Measurements from ENCODE around the gene FOXP1. TPM values are rescaled to one million over a fixed set of nuclear protein-coding genes. Genes with fewer than 3 reads are reported as not detected.

The FOXP1 gene
- total RNA-seq, 1 donor from 2014 or later = 71.3 TPM

DNA sequence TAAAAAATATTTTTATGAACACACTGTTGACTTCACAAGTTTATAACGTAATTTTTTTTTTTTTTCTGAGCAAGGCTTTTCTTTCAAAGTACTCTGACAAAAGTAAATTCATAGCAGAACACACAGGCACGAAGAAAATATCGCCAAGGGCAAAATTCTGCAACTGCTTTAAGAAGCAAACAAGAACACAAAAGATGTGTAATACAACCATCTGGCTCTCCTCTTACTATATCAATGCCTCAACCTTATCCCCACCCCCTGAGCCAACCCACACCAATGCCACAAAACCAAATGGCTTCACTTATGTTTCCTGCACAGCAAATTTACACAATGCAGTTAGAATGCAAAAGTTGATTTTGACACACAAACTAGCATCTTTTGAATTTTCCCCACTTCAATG lies 274.2 kb downstream of the FOXP1 start:
- Mint-ChIP-seq H3K9me3 (ENCODE audit: unreplicated experiment) (no peaks in the 10 kb centered on the region), H3K36me3 (ENCODE audit: low read depth, unreplicated experiment) (no peaks in the 10 kb centered on the region), H3K27ac (ENCODE audit: unreplicated experiment) (no peak overlapping the region), H3K4me3 (ENCODE audit: unreplicated experiment) (no peak overlapping the region), H3K4me1 (ENCODE audit: unreplicated experiment) (peaks cover 38% of the 10 kb centered on the region), H3K27me3 (ENCODE audit: unreplicated experiment) (no peaks in the 10 kb centered on the region)
- no peak for DNase-seq (ENCODE audit: low spot score)
- TF ChIP-seq, protein P1, sequence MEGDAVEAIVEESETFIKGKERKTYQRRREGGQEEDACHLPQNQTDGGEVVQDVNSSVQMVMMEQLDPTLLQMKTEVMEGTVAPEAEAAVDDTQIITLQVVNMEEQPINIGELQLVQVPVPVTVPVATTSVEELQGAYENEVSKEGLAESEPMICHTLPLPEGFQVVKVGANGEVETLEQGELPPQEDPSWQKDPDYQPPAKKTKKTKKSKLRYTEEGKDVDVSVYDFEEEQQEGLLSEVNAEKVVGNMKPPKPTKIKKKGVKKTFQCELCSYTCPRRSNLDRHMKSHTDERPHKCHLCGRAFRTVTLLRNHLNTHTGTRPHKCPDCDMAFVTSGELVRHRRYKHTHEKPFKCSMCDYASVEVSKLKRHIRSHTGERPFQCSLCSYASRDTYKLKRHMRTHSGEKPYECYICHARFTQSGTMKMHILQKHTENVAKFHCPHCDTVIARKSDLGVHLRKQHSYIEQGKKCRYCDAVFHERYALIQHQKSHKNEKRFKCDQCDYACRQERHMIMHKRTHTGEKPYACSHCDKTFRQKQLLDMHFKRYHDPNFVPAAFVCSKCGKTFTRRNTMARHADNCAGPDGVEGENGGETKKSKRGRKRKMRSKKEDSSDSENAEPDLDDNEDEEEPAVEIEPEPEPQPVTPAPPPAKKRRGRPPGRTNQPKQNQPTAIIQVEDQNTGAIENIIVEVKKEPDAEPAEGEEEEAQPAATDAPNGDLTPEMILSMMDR (IDR thresholded peaks at IDR 0.05; ENCODE audit: unreplicated experiment) = no peak

DNA sequence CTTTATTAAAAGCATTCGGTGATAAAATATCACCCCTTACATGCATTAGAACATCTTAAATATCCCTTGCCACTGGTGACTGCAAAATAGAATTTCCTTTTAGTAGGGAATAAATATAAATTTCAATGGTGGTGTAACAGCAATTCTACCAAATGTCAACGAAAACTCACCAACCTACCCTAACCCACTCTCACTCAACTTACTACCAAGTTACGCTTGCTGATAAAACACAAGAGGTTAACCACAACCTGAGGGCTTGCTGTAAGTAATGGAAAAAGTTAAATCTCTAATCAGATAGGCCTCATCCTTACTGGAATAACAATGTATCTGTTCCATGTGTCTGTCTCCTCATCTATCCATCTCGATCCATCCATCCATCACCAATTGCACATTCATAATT lies 274.7 kb downstream of the FOXP1 start:
- no peaks in the 10 kb centered on the region for H3K27me3 Mint-ChIP-seq (ENCODE audit: unreplicated experiment)
- TF ChIP-seq, protein P1 (IDR thresholded peaks at IDR 0.05; ENCODE audit: unreplicated experiment) = no peak
- no peak overlapping the region for H3K4me3 Mint-ChIP-seq (ENCODE audit: unreplicated experiment)
- peaks cover 43% of the 10 kb centered on the region for H3K4me1 Mint-ChIP-seq (ENCODE audit: unreplicated experiment)
- no peaks in the 10 kb centered on the region for H3K36me3 Mint-ChIP-seq (ENCODE audit: low read depth, unreplicated experiment)
- H3K9me3 Mint-ChIP-seq (ENCODE audit: unreplicated experiment) = no peaks in the 10 kb centered on the region
- no peak overlapping the region for H3K27ac Mint-ChIP-seq (ENCODE audit: unreplicated experiment)
- DNase-seq (ENCODE audit: low spot score) = no peak

DNA sequence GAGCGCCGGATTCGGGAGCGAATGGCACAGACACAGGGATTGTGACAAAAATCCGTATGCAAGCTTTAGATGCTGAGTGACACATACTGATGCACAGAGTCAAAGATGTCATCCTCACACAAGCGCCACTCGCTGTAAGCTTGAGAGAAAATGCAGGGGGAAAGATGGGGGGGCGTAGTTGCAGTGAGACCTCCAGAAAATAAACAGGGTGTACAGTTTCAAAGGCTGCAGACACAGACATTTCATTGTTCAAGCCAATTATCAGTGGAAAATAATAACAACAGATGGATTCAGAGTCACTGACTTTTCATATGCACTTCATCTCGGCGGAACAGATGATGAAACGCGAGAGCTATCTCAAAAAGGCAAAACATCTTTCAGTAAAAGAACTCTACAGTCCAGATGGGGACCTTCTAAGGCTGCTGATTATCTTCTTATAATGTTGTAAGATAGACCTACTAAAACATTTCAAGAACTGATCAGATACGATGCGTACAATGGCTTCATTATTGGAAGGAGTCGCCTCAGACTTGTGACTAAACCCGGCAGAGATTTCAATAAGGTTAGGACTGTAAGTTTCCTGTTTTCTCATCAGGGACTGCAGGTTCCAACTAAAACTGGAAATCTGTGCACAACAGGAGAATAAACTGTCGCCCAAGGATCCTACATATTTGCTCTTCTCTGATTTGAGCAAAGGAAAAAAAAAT lies 275.4 kb downstream of the FOXP1 start:
- Mint-ChIP-seq H3K4me3 (ENCODE audit: unreplicated experiment) (no peak overlapping the region), H3K27me3 (ENCODE audit: unreplicated experiment) (no peaks in the 10 kb centered on the region), H3K4me1 (ENCODE audit: unreplicated experiment) (peaks cover 47% of the 10 kb centered on the region), H3K36me3 (ENCODE audit: low read depth, unreplicated experiment) (no peaks in the 10 kb centered on the region), H3K27ac (ENCODE audit: unreplicated experiment) (no peak overlapping the region), H3K9me3 (ENCODE audit: unreplicated experiment) (no peaks in the 10 kb centered on the region)
- TF ChIP-seq, protein P1 (IDR thresholded peaks at IDR 0.05; ENCODE audit: unreplicated experiment) = no peak
- DNase-seq (ENCODE audit: low spot score) = no peak

DNA sequence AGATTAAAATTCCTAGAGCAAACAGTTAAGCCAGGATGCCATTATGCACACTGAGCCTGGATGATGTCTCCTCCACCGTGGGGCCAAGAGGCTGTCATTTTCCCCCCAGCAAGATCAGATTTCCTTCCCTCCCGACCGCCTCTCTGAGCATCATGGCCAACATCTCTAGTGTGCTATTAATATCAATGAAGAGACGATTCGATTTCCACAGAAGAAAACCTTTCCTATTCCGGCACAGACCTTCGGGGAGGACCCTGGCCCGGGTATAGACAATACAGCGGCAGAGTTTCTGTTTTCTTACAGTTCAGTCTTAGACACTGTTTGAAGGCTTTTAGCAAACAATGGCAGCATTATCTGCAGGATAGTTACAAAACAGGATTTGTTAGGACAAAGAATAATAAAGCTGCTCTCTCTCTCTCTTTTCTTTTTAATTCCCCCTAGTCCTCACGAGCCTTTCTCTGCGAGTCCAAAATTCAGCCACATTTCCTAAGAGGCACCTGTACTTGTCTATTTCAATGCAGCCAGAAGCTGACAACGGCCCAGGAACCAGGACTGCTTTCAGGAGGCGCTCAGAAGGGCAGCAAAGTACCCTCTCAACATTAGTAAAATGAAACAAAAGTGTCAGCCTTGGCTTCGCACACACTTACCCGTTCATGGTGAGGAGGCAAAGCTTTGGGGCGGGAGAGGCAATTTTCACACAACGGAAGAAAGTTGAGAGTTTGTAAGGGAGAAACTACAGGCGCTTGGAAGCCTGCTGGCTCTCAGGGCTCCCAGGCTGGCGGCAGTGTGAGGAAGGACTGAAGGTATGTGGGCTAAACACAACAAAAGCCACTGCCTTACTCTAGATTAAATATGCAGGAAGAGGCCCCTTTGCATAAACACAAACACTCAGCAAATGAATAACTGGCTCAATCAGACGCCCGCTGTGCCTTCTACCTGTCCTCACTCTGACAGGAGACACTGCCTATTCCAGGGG lies 278.0 kb downstream of the FOXP1 start:
- H3K36me3 Mint-ChIP-seq (ENCODE audit: low read depth, unreplicated experiment) = no peaks in the 10 kb centered on the region
- no peaks in the 10 kb centered on the region for H3K9me3 Mint-ChIP-seq (ENCODE audit: unreplicated experiment)
- DNase-seq (ENCODE audit: low spot score) = peak; percentile 37
- H3K27ac Mint-ChIP-seq (ENCODE audit: unreplicated experiment) = peak overlapping the region; percentile 85
- H3K4me1 Mint-ChIP-seq (ENCODE audit: unreplicated experiment) = peaks cover 43% of the 10 kb centered on the region
- no peaks in the 10 kb centered on the region for H3K27me3 Mint-ChIP-seq (ENCODE audit: unreplicated experiment)
- peak overlapping the region; percentile 94 for H3K4me3 Mint-ChIP-seq (ENCODE audit: unreplicated experiment)
- TF ChIP-seq, protein P1 (IDR thresholded peaks at IDR 0.05; ENCODE audit: unreplicated experiment) = no peak
